Kidney (tissue), 14 donors: ENCODE results near the gene ZNF518B. TPM values are rescaled to one million over a fixed set of nuclear protein-coding genes. Genes with fewer than 3 reads are reported as not detected.

ENCODE experiments used
- DNase-seq, 5 donors: peaks; one replicate each; pipeline ENCODE4 v3.0.0-alpha.2; 2013 to 2020
- FAIRE-seq: peaks from 2 replicates; lab custom pipeline; 2012; peaks lifted over from hg19 to GRCh38; lab: Jason Lieb, UNC
- H3K27ac ChIP-seq, 2 donors: one replicate each; pipeline ENCODE4 v1.7.0; 2013; ENCODE audit warnings: low read depth in 2 of 2, low read length in 2 of 2, inconsistent platforms in 1 of 2
- H3K27me3 ChIP-seq: one replicate; pipeline ENCODE4 v1.7.1; 2013; ENCODE audit warnings: low read length, inconsistent platforms; ENCODE audit not compliant: control insufficient read depth, insufficient read depth
- H3K36me3 ChIP-seq, 3 donors: one replicate each; pipeline versions ENCODE4 v1.7.0 to v1.7.1; 2013; ENCODE audit warnings: low read length in 3 of 3, control low read depth in 1 of 3, inconsistent platforms in 1 of 3; ENCODE audit not compliant: insufficient read depth in 3 of 3, control insufficient read depth in 2 of 3
- H3K4me1 ChIP-seq, 3 donors: one replicate each; pipeline versions ENCODE4 v1.7.0 to v1.7.1; 2013; ENCODE audit warnings: low read length in 3 of 3, inconsistent platforms in 1 of 3, low read depth in 1 of 3; ENCODE audit not compliant: control insufficient read depth in 2 of 3, insufficient read depth in 2 of 3
- H3K4me3 ChIP-seq, 3 donors: one replicate each; pipeline versions ENCODE4 v1.7.0 to v1.8.1; 2013; ENCODE audit warnings: low read length in 3 of 3, control low read depth in 1 of 3, inconsistent platforms in 1 of 3
- H3K9ac ChIP-seq, 3 donors: one replicate each; pipeline versions ENCODE4 v1.7.0 to v1.7.1; 2013; ENCODE audit warnings: low read length in 3 of 3, control low read depth in 1 of 3, inconsistent platforms in 1 of 3
- H3K9me3 ChIP-seq, 3 donors: one replicate each; pipeline versions ENCODE4 v1.7.0 to v1.7.1; 2013; ENCODE audit warnings: low read length in 3 of 3, control low read depth in 1 of 3, inconsistent platforms in 1 of 3; ENCODE audit not compliant: control insufficient read depth in 2 of 3, insufficient read depth in 1 of 3
- CTCF ChIP-seq: IDR thresholded peaks from 3 replicates; pipeline ENCODE4 v1.5.1; 2012; ENCODE audit warnings: mild to moderate bottlenecking, moderate library complexity, borderline replicate concordance; ENCODE audit not compliant: insufficient read depth; ENCODE audit errors: extremely low read depth
- intact Hi-C: fragments of 100-400 bp; cut with DNase I; formaldehyde crosslinking; loops from one replicate; pipeline ENCODE4 v1.11.1; 2022
- polyA plus RNA-seq: library from polyadenylated mRNA; stranded (reverse); fragments of 350-450 nt; fragmentation: Illumina TruSeq; extraction: RNeasy Lipid Tissue Mini Kit (QIAGEN cat#74804); gene quantifications from one replicate; pipeline ENCODE4 v1.2.3, GENCODE V29; 2014; ENCODE audit warnings: low read depth, low replicate concordance; ENCODE audit not compliant: insufficient read depth
- total RNA-seq: library from RNA; stranded (reverse); fragmentation: NEBNext Ultra II Directional; extraction: Animal tissue kit (Norgen Biotek cat#: 25700); gene quantifications from one replicate; pipeline ENCODE4 v1.2.1, GENCODE V29; 2021
- donor health status: control.
- donor health status: control.
- donor health status: control.
- donor health status: control.
- donor health status: control.
- donor health status: DM: yes; HTN: yes; CAD: no.
- donor health status: Normal renal cell carcinoma (clear cell type).

The ZNF518B gene
- total and polyA plus RNA-seq, 2 donors from 2014 or later, result 3.7 to 19.7 TPM

GRCh38 chr4:10461091-10461849, 4.0 kb upstream of the ZNF518B start:
- no peaks in the 10 kb centered on the region for H3K36me3 ChIP-seq
- H3K9ac ChIP-seq, result peak overlapping the region in 1 of 3 donors; percentile 15
- intact Hi-C loops, result no loop called here
- H3K4me3 ChIP-seq, result peak overlapping the region in 2 of 3 donors; percentile 48
- H3K9me3 ChIP-seq, result no peaks in the 10 kb centered on the region
- H3K27me3 ChIP-seq, result peaks cover 6% of the 10 kb centered on the region
- FAIRE-seq (no peak), DNase-seq (peak; percentile 67 to 92 (median 81))
- TF ChIP-seq CTCF, result peak; percentile 87
- no peak overlapping the region for H3K27ac ChIP-seq
- H3K4me1 ChIP-seq, result peaks cover 0 to 8% (median 5%) of the 10 kb centered on the region in 3 donors

DNA sequence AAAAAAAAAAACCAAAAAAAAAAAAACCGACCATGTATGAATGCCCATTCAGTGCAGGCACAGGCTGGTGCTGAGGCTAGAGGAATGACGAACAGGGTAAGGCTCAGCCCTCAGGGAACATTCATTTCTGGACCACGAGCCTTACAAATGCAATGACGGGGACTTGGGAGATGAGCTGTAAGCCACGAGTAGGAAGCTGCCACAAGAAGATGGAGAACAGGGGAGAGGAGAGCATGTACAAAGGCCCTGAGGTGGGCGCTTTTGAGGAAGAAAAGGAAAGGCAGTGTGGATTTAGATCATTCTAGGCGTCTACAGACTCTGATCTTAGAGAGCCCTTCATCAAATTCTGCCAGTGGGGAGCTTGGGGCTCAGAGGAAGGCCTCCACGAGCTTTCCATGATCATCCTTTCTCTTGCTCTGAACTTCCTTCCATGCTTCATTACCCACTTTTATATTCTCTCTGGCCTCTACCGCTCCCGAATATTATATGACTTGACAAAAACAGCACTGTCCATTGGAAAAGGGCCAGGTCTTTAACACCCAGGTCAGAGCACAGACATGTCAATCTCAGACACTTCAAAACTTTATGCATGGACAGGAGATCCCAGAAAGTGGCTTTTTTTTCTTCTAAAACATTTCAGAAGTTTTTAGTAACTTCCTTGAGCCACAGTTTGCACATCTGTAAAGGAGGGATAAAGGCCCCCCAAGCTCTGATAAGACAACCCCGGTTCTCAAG, 3.3 kb upstream of the ZNF518B start:
- Histone ChIP-seq H3K27me3 (peaks cover 6% of the 10 kb centered on the region), H3K36me3 (no peaks in the 10 kb centered on the region), H3K9ac (no peak overlapping the region), H3K4me1 (peaks cover 0 to 8% (median 5%) of the 10 kb centered on the region in 3 donors), H3K27ac (no peak overlapping the region), H3K4me3 (no peak overlapping the region), H3K9me3 (no peaks in the 10 kb centered on the region)
- no peak for FAIRE-seq
- DNase-seq, result no peak
- no peak for TF ChIP-seq CTCF
- intact Hi-C loops, result no loop called here

DNA sequence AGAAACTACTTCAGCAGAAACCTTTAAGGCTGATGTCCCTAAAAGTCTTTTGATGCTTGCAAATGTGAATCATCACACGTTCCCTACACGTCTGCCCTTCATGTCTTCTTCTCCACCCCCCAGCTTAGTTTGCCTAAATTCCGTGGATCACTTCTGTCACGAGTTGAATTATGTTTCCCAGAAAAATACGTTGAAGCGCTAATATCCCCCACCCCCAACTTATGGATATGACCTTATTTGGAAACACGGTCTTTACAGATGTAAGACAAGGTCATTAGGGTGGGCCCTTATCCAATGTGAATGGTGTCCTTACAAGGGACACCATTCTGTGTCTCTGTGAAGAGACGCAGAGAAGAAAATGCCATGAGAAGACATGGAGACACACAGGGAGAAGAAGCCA, 2.1 kb upstream of the ZNF518B start:
- FAIRE-seq (no peak), DNase-seq (no peak)
- Histone ChIP-seq H3K27me3 (peaks cover 6% of the 10 kb centered on the region), H3K9ac (no peak overlapping the region), H3K27ac (no peak overlapping the region), H3K36me3 (no peaks in the 10 kb centered on the region), H3K4me1 (peaks cover 0 to 8% (median 5%) of the 10 kb centered on the region in 3 donors), H3K9me3 (no peaks in the 10 kb centered on the region), H3K4me3 (no peak overlapping the region)
- intact Hi-C loops, result no loop called here
- no peak for TF ChIP-seq CTCF
